Fibroblast of lung (primary cell): Measurements from ENCODE around the gene SNX18.

Source experiments
- CTCF ChIP-seq, 2 donors: IDR thresholded peaks in 1 of 2; conservative IDR thresholded peaks in 1 of 2; 1 replicate in 1 of 2; 2 replicates in 1 of 2; pipeline ENCODE4 v1.5.1; 2011 to 2012; ENCODE audit warnings: low read length in 2 of 2, control low read depth in 1 of 2, inconsistent platforms in 1 of 2, low read depth in 1 of 2, mild to moderate bottlenecking in 1 of 2
- EZH2 ChIP-seq: IDR thresholded peaks from 2 replicates; pipeline ENCODE4 v1.5.1; 2012; ENCODE audit warnings: low read length, control low read depth, mild to moderate bottlenecking; ENCODE audit errors: missing control alignments

DNA sequence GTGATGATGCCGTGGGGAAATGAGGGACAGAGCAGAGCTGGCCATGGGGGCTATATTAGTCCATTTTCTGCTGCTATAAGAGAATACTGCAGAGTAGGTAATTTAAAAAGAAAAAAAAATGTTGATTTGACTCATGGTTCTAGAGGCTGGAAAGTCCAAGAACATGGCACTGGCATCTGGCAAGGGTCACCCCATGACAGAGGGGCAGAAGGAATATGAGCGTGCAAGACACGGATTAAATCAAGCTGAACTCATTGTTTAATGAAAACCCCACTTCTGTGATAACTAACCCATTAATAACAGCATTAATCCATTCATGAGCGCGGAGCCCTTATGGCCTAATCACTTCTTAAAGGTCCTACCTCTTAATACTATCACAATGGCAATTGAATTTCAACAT is 68.8 kb downstream of the SNX18 start:
- TF ChIP-seq EZH2 (no peak), CTCF (conservative IDR thresholded peaks at IDR 0.05 in 1 of 2, IDR thresholded peaks at IDR 0.05 in 1 of 2; ENCODE audit: low read depth in 1 of 2, low read length in 2 of 2) (no peak)
